Measurements from ENCODE around the gene PKM. TPM values are rescaled to one million over a fixed set of nuclear protein-coding genes. Genes with fewer than 3 reads are reported as not detected.

Gene PKM
- total and polyA plus RNA-seq, 2 donors (not counting 1 experiment from before 2014, with no cell fraction given): 1,892 to 2,521 TPM

DNA sequence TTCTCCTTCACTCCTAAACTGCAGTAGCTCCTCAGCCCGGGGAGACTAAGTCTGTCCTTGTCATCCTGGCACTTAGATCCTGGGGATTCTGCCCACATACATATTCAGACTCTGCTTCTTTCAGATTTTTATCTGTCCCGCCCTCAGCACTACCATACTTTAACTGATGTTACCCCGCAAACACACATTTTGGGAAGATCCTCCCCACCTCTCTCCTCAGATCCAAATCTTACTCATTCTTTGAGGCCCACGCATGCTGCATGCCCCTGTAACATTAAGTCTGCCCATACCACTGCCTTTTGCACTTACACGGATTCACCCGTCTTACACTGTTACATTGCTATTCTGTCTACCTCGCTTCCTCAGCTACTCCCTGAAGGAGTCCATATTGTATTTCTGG lies 76.7 kb downstream of the PKM start:
- H3K4me3 ChIP-seq (replicated peaks in 1 of 4; ENCODE audit: control extremely low read depth in 1 of 4, insufficient read depth in 1 of 4, low read depth in 3 of 4, low read length in 4 of 4): no peak overlapping the region
- H2AFZ ChIP-seq (ENCODE audit: low read length): no peak overlapping the region
- no peak overlapping the region for H3K4me2 ChIP-seq (ENCODE audit: extremely low read depth, insufficient read depth, low read length)
- no peaks in the 10 kb centered on the region for H3K79me2 ChIP-seq (ENCODE audit: control insufficient read depth, insufficient read depth, low read length)
- no peaks in the 10 kb centered on the region for H3K27me3 ChIP-seq (ENCODE audit: control insufficient read depth, insufficient read depth, low read length)
- TF ChIP-seq, protein P1, sequence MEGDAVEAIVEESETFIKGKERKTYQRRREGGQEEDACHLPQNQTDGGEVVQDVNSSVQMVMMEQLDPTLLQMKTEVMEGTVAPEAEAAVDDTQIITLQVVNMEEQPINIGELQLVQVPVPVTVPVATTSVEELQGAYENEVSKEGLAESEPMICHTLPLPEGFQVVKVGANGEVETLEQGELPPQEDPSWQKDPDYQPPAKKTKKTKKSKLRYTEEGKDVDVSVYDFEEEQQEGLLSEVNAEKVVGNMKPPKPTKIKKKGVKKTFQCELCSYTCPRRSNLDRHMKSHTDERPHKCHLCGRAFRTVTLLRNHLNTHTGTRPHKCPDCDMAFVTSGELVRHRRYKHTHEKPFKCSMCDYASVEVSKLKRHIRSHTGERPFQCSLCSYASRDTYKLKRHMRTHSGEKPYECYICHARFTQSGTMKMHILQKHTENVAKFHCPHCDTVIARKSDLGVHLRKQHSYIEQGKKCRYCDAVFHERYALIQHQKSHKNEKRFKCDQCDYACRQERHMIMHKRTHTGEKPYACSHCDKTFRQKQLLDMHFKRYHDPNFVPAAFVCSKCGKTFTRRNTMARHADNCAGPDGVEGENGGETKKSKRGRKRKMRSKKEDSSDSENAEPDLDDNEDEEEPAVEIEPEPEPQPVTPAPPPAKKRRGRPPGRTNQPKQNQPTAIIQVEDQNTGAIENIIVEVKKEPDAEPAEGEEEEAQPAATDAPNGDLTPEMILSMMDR (conservative IDR thresholded peaks at IDR 0.05 in 1 of 2, IDR thresholded peaks at IDR 0.05 in 1 of 2; ENCODE audit: low read depth in 1 of 2, low read length in 2 of 2): no peak
- no peak for TF ChIP-seq EZH2 (IDR thresholded peaks at IDR 0.05; ENCODE audit: low read length, missing control alignments)
- no peaks in the 10 kb centered on the region for H3K9me3 ChIP-seq (ENCODE audit: control insufficient read depth, insufficient read depth, low read depth, low read length)
- H4K20me1 ChIP-seq (ENCODE audit: control insufficient read depth, extremely low read depth, insufficient read depth, low read length): no peaks in the 10 kb centered on the region
- peaks cover 2% of the 10 kb centered on the region for H3K4me1 ChIP-seq (ENCODE audit: control insufficient read depth, extremely low read depth, insufficient read depth, low read length)
- no peak overlapping the region for H3K9ac ChIP-seq (ENCODE audit: insufficient read depth, low read length)
- H3K27ac ChIP-seq (ENCODE audit: insufficient read depth, low read length): no peak overlapping the region
- DNase-seq (ENCODE audit: low read depth in 2 of 2): no peak
- H3K36me3 ChIP-seq (ENCODE audit: control insufficient read depth, insufficient read depth, low read length): no peaks in the 10 kb centered on the region

DNA sequence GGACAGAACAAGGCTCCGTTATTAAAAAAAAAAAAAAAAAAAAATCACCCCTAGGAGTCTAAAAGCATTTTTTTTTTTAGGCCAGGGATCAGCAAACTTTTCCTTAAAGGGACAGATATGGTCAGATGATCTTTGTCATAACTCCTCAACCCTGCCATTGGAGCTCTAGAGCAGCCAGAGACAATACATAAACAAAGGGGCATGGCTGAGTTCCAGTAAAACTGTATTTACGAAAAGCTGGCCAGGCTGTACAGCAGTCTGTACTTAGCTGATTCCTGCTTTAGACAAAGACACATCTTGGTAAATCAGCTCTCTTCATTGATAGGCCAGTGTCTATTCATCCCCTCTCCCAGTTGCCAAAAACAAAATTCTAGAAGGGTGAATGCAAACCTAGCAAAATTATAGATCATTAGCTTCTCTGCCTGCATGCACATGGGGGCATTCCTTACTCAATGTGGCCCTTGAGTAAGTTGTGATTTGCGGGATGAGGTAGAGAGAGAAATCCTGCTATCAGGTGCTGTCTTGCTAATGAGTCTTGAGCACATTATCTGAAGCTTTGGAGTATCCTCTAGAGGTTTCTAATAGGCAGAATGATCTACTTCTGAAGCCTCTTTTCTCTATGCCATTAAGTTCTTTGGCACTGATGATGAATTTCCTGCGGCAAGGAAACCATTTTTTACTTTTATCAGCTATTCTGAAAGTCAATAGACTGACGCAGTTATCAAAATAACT lies 77.6 kb downstream of the PKM start:
- peaks cover 2% of the 10 kb centered on the region for H3K4me1 ChIP-seq (ENCODE audit: control insufficient read depth, extremely low read depth, insufficient read depth, low read length)
- TF ChIP-seq, protein P1 (conservative IDR thresholded peaks at IDR 0.05 in 1 of 2, IDR thresholded peaks at IDR 0.05 in 1 of 2; ENCODE audit: low read depth in 1 of 2, low read length in 2 of 2): no peak
- no peak for TF ChIP-seq EZH2 (IDR thresholded peaks at IDR 0.05; ENCODE audit: low read length, missing control alignments)
- DNase-seq (ENCODE audit: low read depth in 2 of 2): peak in 1 of 2 donors; percentile 51

More for the DNA sequence above, 77.6 kb downstream of the PKM start:
- H2AFZ ChIP-seq (ENCODE audit: low read length): no peak overlapping the region
- no peaks in the 10 kb centered on the region for H3K36me3 ChIP-seq (ENCODE audit: control insufficient read depth, insufficient read depth, low read length)
- no peaks in the 10 kb centered on the region for H3K9me3 ChIP-seq (ENCODE audit: control insufficient read depth, insufficient read depth, low read depth, low read length)
- H3K9ac ChIP-seq (ENCODE audit: insufficient read depth, low read length): no peak overlapping the region
- no peak overlapping the region for H3K4me2 ChIP-seq (ENCODE audit: extremely low read depth, insufficient read depth, low read length)
- H3K4me3 ChIP-seq (replicated peaks in 1 of 4; ENCODE audit: control extremely low read depth in 1 of 4, insufficient read depth in 1 of 4, low read depth in 3 of 4, low read length in 4 of 4): no peak overlapping the region
- no peaks in the 10 kb centered on the region for H3K27me3 ChIP-seq (ENCODE audit: control insufficient read depth, insufficient read depth, low read length)
- no peaks in the 10 kb centered on the region for H4K20me1 ChIP-seq (ENCODE audit: control insufficient read depth, extremely low read depth, insufficient read depth, low read length)
- H3K27ac ChIP-seq (ENCODE audit: insufficient read depth, low read length): no peak overlapping the region
- no peaks in the 10 kb centered on the region for H3K79me2 ChIP-seq (ENCODE audit: control insufficient read depth, insufficient read depth, low read length)

Other genes with a start within 250 kb of the PKM start
- gene MYO9A, start 113.0 kb downstream of the PKM start, total RNA-seq: 34.7 and 48.6 TPM in 2 replicates
- gene MYO9A, start 113.0 kb downstream of the PKM start, polyA plus RNA-seq: 11.5 and 12.8 TPM in 2 replicates
- 2.6 and 3.0 TPM in 2 replicates for gene SENP8, start 112.8 kb downstream of the PKM start, total RNA-seq
- 3.0 and 3.5 TPM in 2 replicates for gene SENP8, start 112.8 kb downstream of the PKM start, polyA plus RNA-seq
- 0.77 and 0.83 TPM in 2 replicates for gene GRAMD2A, start 33.4 kb downstream of the PKM start, total RNA-seq
- gene GRAMD2A, start 33.4 kb downstream of the PKM start, polyA plus RNA-seq: 0.09 and 0.15 TPM in 2 replicates
- gene PARP6, start 41.4 kb upstream of the PKM start, total RNA-seq: 23.4 and 27.4 TPM in 2 replicates
- gene PARP6, start 41.4 kb upstream of the PKM start, polyA plus RNA-seq: 31.9 and 37.7 TPM in 2 replicates
- 0.17 and 0.26 TPM in 2 replicates for gene CELF6, start 89.0 kb upstream of the PKM start, total RNA-seq
- 0.08 TPM in 1 of 2 replicates, not detected in the other for gene CELF6, start 89.0 kb upstream of the PKM start, polyA plus RNA-seq
- 80.3 and 98.1 TPM in 2 replicates for gene HEXA, start 144.8 kb upstream of the PKM start, total RNA-seq
- gene HEXA, start 144.8 kb upstream of the PKM start, polyA plus RNA-seq: 137 and 183 TPM in 2 replicates
- gene TMEM202, start 167.1 kb upstream of the PKM start, total RNA-seq: not detected in 2 replicates
- gene TMEM202, start 167.1 kb upstream of the PKM start, polyA plus RNA-seq: not detected in 2 replicates
- 15.7 and 27.9 TPM in 2 replicates for gene ARIH1, start 243.1 kb upstream of the PKM start, total RNA-seq
- gene ARIH1, start 243.1 kb upstream of the PKM start, polyA plus RNA-seq: 52.4 and 62.3 TPM in 2 replicates